HG02852 (cell line): ENCODE measurements around the gene TRDN.

Source experiments
- ATAC-seq: cut with Tn5 transposase; IDR thresholded peaks from one replicate; pipeline ENCODE4 v1.9.1; 2021; ENCODE audit warnings: mild to moderate bottlenecking, moderate library complexity; ENCODE audit not compliant: unreplicated experiment

Gene TRDN

GRCh38 chr6:123417535-123417934 is 219.2 kb downstream of the TRDN start:
- no peak for ATAC-seq

GRCh38 chr6:123415844-123416468 is 220.8 kb downstream of the TRDN start:
- peak; percentile 93 for ATAC-seq

GRCh38 chr6:123404975-123405374 is 231.8 kb downstream of the TRDN start:
- no peak for ATAC-seq

GRCh38 chr6:123402052-123402451 is 234.7 kb downstream of the TRDN start:
- ATAC-seq = peak; percentile 96

GRCh38 chr6:123398072-123398471 is 238.7 kb downstream of the TRDN start:
- no peak for ATAC-seq

GRCh38 chr6:123393331-123393730 is 243.4 kb downstream of the TRDN start:
- ATAC-seq = no peak

GRCh38 chr6:123383718-123384117 is 253.0 kb downstream of the TRDN start:
- ATAC-seq = no peak

GRCh38 chr6:123380257-123380656 is 256.5 kb downstream of the TRDN start:
- ATAC-seq = no peak

GRCh38 chr6:123372737-123373136 is 264.0 kb downstream of the TRDN start:
- no peak for ATAC-seq

GRCh38 chr6:123363912-123364311 is 272.8 kb downstream of the TRDN start:
- ATAC-seq = no peak

- ATAC-seq = no peak
These were observed 276.4 kb downstream of the TRDN start for GRCh38 chr6:123360359-123360758.

GRCh38 chr6:123352705-123353104 is 284.0 kb downstream of the TRDN start:
- ATAC-seq = no peak

GRCh38 chr6:123352279-123352678 is 284.5 kb downstream of the TRDN start:
- ATAC-seq = no peak

GRCh38 chr6:123343836-123344235 is 292.9 kb downstream of the TRDN start:
- no peak for ATAC-seq

- ATAC-seq = no peak
These were observed 298.4 kb downstream of the TRDN start for GRCh38 chr6:123338394-123338793.

GRCh38 chr6:123333000-123333756 is 303.6 kb downstream of the TRDN start:
- no peak for ATAC-seq

- no peak for ATAC-seq
These were observed 304.7 kb downstream of the TRDN start for GRCh38 chr6:123332070-123332469.

GRCh38 chr6:123329337-123329736 is 307.4 kb downstream of the TRDN start:
- ATAC-seq = no peak

- ATAC-seq = no peak
These were observed 313.1 kb downstream of the TRDN start for GRCh38 chr6:123323452-123324329.

- ATAC-seq = no peak
These were observed 315.7 kb downstream of the TRDN start for GRCh38 chr6:123321020-123321419.

GRCh38 chr6:123316733-123317323 is 319.9 kb downstream of the TRDN start:
- no peak for ATAC-seq
